Retina (tissue), 1 donor: ENCODE results near the gene FRMD4A.

Experiments
- DNase-seq: peaks from one replicate; pipeline ENCODE4 v3.0.0-alpha.2; 2016

FRMD4A gene

GRCh38 chr10:14330388-14331061, at the start of gene FRMD4A:
TSS of gene FRMD4A (minus strand) at chr10:14330924.
- DNase-seq: peak; percentile 49

GRCh38 chr10:14379556-14380280, 49.0 kb upstream of the FRMD4A start:
- DNase-seq: no peak

GRCh38 chr10:14378387-14378960, 47.8 kb upstream of the FRMD4A start:
- DNase-seq: no peak

- DNase-seq: no peak
These were observed 47.0 kb upstream of the FRMD4A start for GRCh38 chr10:14377591-14378175.

- no peak for DNase-seq
These were observed 44.2 kb upstream of the FRMD4A start for GRCh38 chr10:14374745-14375445.

GRCh38 chr10:14372606-14373005, 41.9 kb upstream of the FRMD4A start:
- no peak for DNase-seq

- no peak for DNase-seq
These were observed 40.9 kb upstream of the FRMD4A start for GRCh38 chr10:14371581-14371980.

GRCh38 chr10:14370894-14371293, 40.2 kb upstream of the FRMD4A start:
- DNase-seq: no peak

GRCh38 chr10:14369906-14370305, 39.2 kb upstream of the FRMD4A start:
- no peak for DNase-seq

- no peak for DNase-seq
These were observed 36.0 kb upstream of the FRMD4A start for GRCh38 chr10:14366760-14367159.

GRCh38 chr10:14365266-14365665, 34.5 kb upstream of the FRMD4A start:
- no peak for DNase-seq

- DNase-seq: no peak
These were observed 31.4 kb upstream of the FRMD4A start for GRCh38 chr10:14362104-14362503.

- no peak for DNase-seq
These were observed 30.2 kb upstream of the FRMD4A start for GRCh38 chr10:14360961-14361360.

GRCh38 chr10:14360515-14360914, 29.8 kb upstream of the FRMD4A start:
- no peak for DNase-seq

- DNase-seq: peak; percentile 32
These were observed 28.3 kb upstream of the FRMD4A start for GRCh38 chr10:14358886-14359573.

GRCh38 chr10:14356921-14357320, 26.2 kb upstream of the FRMD4A start:
- DNase-seq: no peak

- no peak for DNase-seq
These were observed 25.0 kb upstream of the FRMD4A start for GRCh38 chr10:14355750-14356149.

GRCh38 chr10:14353291-14353913, 22.7 kb upstream of the FRMD4A start:
- DNase-seq: no peak

GRCh38 chr10:14350006-14350405, 19.3 kb upstream of the FRMD4A start:
- no peak for DNase-seq

- no peak for DNase-seq
These were observed 18.4 kb upstream of the FRMD4A start for GRCh38 chr10:14349081-14349480.

GRCh38 chr10:14345262-14345661, 14.5 kb upstream of the FRMD4A start:
- DNase-seq: no peak
